Myocyte (in vitro differentiated cells): ENCODE measurements around the gene ZNF175. TPM values are rescaled to one million over a fixed set of nuclear protein-coding genes. Genes with fewer than 3 reads are reported as not detected.
A peak's percentile ranks its signal among the peaks of the same experiment; 100 is the strongest.

ENCODE experiments used
- DNase-seq: peaks from one replicate; pipeline ENCODE4 v3.0.0-alpha.2; 2012; ENCODE audit warnings: low read depth
- total RNA-seq: library from RNA; depleted of rRNA; stranded (reverse); fragments of >200 nt; gene quantifications from 2 replicates; pipeline ENCODE4 v1.2.3, GENCODE V29; 2014

The ZNF175 gene
- total RNA-seq, 1 donor from 2014 or later = 4.5 TPM

DNA sequence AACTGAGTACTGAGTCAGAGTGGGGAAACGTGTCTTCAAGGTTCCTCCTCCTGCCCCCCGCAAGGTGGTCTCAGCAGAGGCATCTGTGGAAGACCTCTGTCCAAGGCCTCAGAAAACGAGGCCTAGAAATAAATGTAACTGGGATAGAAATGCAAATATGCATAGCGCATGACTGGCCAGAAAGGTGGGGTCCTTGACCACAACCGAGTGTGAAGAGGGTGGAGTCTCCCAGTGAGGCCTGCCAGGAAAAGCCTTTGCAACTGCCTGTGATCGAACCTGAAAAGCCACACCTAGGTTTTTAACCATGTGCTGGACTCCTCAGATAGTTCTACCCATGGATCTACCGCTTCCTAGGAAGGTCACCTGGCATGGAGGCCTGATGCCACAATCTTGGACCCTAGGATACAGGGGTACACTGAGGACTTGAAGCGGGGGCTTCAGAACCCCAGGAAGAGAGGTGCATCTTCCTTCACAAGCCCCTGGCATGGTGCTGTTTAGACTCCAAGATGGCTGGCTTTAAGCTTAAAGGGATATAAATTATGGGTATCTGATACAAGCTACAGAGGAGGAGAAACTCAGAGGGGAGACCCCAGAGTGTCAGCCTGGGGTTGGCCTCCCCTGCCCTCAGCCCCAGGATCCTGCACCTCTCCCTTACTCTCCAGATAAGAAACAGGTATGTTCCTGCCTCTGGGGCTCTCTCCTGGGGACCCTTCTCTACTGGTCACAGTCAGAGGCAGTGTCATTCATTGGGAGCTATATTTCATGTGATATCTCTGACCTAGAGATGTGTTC, 21.4 kb upstream of the ZNF175 start:
- no peak for DNase-seq

DNA sequence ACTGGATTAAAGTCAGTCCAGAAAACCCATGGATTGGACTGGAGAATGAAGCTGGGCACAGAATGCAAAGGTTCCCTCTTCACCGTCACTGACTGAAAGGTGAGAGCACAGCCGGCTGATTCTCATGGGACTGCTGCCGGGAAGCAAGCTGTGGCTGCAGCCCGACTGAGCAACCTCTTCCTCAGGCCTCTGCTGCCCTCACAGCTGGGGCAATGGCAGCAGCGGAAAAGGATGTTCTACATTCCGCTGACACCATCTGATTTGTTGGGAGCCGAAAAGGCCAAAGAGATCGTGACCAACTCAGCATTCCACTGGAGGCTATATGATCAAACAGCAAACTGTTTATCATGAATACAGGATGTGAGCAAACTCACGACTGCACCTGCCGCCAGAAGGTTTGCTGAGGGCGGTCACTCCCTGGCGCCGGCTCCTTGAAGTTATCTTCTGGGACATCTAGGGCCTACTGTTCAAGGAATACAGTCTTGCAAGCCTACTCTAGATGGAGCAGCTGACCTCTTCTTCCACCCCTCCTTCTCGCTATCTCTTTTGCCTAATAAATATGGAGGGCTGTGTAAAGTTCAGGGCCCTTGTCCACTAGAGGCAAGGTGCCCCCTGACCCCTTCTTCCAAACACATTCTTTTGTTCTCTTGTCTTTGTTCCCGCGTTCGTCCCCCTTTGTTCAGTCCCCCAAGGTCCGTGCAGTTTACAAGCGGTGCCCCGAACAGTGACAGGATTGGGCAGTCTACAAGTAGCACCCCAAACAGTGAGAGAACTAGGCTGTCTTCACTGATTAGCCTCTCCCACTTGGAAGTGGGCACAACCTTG, 20.0 kb upstream of the ZNF175 start:
- DNase-seq = no peak

DNA sequence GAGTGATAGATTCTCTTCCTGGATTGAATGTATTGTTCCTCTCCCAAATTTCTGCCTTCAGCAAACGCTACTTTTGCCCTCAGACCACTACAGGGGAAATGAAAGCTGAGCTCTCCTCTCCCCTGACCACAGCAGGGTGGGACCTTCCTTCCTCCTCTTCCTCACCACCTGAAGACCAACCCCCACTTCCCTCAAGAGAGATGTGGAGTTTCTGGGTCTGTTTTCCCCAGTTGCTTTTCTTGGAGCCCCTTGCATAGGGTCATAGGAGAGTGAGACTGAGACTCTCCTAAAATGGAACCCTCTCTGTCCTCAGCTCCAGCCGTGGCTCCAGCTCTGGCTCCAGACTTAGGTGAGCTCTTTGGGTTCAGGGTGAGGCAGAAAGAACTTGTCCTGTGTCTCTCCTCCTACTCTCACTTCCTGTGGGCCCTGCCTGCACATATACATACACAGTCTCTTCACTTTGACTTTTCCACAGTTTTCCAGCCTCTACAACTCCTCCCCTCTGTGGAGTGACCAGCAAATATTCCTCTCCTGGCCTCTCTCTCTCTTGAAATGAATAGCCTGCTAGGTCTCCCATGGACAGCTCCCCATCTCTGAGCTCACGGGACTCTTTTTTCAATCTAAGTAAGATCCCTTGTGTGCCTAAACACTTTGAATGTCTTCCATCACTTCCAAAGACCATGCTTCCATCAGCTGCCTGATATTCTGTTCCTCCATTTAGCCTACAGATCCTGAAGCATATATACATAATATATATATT, 19.2 kb upstream of the ZNF175 start:
- DNase-seq = no peak

DNA sequence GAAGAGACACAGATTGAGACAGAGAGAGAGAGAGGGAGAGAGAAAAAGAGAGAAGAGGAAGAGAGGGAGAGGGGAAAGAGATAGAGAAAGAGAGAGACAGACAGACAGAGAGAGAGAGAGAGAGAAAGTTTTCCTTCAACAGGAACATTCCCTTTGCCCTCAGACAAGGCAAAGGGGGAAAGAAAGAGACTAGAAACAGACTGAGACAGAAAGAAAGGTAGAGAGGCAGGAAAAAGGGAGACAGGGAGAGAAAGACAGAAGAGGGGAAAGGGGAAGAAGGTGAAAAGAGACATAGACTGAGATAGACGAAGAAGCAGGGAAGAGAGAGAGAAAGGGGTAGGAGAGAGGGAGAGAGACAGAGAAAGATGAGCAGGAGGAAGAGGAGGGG, 18.5 kb upstream of the ZNF175 start:
- DNase-seq = no peak

DNA sequence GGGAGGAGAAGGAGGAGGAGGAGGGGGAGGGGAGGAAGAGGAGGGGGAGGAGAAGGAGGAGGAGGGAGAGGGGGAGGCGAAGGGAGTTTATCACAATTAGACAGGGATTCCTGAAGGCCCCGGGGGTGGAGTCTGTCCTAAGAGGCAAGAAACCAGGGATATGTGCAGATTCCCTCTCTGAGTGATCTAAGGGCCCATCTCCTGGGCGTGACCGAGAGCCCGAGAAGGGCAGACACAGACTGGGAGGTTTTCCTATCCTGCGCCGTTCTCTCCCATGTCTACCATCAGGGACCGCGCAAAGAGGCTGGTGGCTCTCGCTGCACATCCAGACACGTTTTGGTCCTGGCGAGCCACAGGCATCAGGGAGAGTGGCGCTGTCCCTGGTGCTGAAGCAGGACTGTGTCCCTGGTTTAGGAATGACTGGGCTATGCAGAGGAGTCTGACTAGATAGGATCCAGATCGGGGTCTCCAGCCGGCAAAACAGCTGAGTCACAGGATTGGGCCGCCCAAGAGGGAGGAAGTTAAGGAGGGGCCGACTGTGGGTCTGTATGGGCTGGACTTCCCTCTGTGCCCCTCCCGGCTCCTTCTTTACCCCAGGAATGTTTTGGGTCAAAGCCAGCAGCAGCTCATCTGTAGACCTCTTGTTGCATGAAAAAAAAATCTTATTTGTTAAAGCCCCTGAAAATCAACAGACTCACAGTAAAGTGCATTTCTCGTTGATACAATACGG, 17.9 kb upstream of the ZNF175 start:
- DNase-seq = peak; percentile 82

DNA sequence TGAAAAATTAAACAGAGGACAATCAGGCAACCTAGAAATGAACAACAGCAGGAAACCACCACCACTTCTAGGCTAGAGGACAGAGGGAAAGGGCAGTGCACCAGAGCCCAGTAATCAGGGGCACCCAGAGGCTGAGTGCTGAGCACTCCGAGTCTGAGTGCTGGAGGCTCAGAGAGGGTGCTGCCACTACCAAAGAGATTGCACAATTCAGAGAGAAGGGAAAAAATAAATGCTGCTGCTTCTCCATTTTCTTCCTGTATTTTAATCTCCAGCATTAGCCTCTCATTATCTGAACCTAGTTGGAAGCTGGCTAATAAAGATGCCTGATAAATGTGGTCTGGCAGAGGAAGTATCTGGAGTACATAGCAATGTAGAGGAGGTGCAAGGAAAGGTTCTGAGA, 11.8 kb upstream of the ZNF175 start:
- DNase-seq = no peak

DNA sequence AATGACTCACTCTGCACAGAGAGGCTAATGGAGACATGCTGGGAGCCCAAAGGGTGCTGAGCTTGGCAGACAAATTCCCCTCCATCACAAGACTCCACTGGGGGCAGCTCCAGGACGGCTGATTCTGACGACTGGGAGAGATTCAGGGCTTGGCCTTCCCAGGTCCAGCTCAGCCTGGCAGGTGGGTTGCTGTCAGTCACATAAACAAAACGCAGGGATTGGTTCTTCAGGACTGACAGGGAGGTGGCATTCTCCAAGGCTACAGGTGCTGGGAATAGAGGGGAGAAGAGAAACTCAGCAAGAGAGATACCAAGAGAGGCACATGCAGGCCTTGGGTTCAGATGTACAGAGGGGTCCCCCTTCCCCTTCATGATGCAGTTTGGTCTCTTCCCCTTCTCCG, 10.7 kb upstream of the ZNF175 start:
- no peak for DNase-seq

DNA sequence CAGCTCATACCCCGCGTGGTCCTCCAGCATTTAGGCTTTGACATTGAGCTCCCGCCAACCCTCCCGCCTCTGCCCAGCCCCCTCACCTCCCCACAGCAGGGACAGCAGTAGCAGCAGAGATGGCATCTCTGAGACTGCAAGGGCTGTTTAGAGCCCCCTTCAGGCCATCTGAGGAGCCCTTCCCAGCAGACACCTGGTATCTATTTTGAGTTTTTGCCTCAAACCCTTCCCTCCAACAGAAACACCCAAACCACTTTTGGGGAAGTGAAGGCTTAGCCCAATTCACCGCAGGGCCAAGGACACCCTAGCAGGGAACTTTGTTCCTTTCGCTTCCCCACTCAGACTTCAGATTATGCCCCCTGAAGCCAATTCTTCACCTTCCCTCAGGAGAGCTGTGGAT, 6.3 kb upstream of the ZNF175 start:
- DNase-seq = no peak

DNA sequence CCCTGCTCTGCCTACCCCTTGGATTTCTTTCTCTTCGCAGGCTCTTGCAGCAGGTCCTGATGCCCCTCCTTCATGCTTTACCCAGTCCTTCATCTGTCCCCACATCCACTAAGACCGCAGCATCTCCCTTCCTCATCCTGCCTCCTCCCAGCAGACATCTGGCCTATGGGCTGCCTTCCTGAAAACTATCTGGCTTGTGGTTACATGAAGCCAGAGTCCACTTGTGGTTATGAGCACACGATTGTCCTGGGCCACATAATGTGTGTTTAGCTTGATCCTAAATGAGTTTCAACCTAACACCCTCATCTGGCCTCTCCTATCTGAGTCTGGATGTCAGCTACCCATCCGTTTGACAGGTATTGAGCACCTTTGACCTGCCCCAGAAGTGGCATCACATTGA, 5.5 kb upstream of the ZNF175 start:
- DNase-seq = peak; percentile 13

DNA sequence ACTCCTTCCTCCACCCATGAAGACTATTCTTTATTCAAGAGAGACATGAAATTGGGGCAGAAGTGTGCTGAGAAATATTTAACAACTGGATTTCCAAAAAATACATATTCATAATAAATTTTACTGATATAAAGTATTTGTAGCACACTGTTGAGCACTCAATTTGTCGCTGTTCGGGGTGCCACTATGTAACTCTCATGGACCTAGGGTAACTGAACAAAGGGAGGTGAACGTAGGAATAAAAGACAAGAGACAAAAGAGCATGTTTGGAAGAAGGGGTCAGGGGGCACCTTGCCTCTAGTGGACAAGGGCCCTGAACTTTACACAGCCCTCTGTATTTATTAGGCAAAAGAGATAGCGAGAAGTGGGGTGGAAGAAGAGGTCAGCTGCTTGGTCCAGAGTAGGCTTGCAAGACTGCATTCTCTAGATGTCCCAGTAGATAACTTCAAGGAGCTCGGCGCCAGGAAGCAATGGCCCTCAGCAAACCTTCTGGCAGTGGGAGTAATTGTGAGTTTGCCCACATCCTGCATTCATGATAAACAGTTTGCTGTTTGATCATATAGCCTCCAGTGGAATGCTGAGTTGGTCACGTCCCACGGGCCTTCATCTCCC, 4.5 kb upstream of the ZNF175 start:
- no peak for DNase-seq

DNA sequence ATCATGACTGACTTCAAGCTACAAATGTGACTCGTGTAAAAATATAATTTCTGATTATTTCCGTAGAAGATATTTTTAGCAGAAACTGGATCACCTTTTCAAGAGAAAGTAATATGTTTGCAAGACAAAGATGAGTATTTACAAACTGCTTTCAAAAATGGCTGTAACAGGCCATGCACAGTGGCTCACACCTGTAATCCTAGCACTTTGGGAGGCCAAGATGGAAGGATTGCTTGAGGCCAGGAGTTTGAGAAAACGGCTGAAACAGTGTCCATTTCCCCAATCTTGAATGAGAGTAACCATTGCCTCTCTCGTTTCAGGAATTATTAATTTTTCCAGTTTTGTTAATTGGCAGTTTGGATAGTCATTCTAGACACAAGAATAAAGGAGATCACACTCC, 3.5 kb upstream of the ZNF175 start:
- DNase-seq = no peak

DNA sequence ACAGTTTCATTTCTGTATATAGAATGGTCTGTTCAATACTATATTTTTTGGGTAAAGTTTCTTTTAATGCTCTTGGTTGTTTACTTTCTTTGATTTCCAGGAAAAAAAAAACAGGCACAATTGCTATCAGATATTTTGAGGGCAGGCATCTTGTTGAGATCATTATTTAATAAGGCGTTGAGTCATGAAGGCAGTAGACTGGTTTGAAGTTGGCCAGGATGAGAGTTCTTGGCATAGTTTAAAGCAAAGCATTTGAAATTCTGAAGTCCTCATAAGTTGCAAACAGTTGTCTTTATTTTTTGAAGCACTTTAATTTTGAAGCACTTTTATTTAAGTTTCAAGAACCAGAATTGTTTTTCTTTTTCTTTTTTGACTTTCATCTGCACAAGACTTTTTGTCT, 2.6 kb upstream of the ZNF175 start:
- no peak for DNase-seq

DNA sequence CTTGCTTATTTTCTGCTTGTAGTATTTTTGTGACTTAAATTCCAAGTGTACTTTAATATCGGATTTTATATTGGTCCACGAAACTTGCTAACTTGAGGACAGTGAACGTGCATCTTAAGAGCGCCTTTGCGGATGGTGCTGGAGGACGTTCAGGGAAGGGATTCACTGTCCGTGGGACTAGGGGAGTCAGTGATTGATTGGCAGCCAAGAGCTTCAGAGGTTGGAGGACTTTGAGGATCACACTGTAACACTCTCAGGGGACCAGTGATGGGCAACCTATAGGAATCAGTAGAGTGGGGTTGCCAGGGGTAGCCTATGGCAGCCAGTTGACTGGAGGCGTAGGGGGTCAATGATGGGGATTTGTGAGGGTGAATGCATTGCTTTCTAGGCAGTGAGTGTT, 516 bp downstream of the ZNF175 start:
- DNase-seq = peak; percentile 5

DNA sequence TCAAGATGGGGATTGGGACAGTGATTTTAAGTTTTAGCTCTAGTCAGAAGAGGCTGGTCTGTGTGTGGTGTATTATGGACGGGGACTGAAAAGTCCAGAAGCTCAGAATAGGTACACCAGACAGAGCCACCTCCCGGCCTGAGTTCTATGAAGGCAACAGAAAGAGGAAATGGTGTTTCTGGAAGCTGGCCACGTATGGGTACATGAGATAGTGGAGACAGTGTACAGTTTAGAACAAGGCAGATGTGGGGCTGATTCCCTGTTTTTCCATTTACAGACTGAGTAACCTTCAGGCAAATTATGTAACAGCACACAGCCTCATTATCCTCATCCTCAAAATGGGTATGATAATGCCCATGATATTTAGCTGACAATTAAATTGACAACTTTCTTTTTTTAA, 1.3 kb downstream of the ZNF175 start:
- DNase-seq = no peak

DNA sequence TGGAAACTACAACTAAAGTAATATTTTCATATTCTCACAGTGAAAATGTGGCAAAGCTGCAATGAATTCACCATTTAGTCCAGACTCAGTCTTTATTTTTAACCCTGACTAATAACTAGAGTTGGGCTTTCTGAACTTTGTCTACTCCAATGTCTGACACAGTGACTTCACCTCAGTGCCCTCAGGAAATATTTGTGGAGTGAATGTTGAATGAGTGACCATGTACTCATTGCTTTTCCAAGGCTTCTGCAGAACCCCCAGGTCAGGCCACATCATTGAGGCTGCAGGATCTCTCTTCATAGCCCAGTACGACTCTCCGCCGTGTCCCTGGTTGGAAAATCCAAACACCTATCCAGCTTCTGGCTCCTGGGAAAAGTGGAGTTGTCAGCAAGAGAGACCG, 1.8 kb downstream of the ZNF175 start:
- DNase-seq = peak; percentile 36

DNA sequence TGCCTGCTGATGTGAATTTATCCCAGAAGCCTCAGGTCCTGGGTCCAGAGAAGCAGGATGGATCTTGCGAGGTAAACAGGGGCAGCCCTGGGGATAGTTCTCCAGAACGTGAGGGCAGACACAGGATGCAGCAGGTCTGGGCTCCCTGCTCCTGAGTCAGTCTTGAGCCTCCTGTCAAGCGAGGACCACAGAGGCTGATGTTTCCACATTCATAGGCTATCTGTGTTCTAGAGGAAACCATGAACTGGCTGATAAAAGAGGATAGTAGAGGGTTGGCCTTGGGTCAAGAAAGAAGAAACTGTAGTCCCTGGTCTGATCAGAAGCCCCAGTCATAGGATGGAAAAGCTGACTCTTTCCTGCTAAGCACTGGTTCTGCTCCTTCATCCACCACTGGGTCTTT, 2.2 kb downstream of the ZNF175 start:
- DNase-seq = no peak

DNA sequence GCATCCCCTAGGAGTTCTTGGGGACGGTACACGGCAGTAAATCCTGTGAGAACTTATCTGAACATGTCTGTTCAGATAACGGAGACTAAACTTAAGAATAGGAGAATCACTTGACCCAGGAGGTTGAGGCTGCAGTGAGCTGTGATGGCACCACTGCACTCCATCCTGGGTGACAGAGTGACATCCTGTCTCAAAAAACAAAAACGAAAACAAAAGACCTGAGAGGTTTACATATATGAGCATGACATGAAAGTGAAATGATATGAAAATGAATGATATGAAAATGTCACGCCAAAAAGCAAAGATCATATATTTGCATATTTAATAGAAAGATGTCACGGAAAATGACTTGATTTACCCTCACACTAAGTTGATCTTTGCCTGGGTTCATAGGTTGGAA, 5.8 kb downstream of the ZNF175 start:
- no peak for DNase-seq

DNA sequence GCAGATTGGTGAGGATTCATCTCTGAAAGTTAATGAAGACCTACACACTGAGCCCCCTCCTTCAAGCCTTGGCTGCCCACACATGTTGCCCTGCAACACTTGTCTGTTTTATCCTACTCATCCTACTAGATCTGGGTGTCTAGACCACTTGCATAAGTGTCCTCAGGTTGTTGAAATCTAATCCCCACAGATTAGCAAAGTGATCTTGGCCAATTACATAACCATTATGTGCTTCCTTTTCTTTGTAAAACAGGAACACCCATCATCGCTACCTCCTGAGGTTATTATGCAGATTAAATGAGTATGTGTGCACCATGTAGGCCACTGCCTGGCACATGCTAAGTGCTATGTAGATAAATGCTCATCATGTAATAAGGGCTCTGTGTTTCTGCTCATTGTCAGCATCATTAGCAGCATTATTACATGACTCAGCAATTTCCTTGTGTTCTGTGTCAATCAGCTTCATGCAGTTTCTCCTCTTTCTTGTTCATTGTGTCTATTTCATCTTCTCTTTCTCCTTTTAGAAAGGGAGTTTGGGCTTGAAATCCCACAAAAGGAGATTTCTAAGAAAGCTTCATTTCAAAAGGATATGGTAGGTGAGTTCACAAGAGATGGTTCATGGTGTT, 15.1 kb downstream of the ZNF175 start:
- DNase-seq = no peak

DNA sequence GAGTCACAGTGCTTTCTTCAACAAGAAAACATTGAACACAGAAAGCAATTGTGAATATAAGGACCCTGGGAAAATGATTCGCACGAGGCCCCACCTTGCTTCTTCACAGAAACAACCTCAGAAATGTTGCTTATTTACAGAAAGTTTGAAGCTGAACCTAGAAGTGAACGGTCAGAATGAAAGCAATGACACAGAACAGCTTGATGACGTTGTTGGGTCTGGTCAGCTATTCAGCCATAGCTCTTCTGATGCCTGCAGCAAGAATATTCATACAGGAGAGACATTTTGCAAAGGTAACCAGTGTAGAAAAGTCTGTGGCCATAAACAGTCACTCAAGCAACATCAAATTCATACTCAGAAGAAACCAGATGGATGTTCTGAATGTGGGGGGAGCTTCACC, 15.7 kb downstream of the ZNF175 start:
- DNase-seq = no peak
